ENCODE data around the gene TSHZ2. TPM values are rescaled to one million over a fixed set of nuclear protein-coding genes. Genes with fewer than 3 reads are reported as not detected.

The TSHZ2 gene
- total RNA-seq, 1 donor from 2014 or later, result 1.2 TPM

DNA sequence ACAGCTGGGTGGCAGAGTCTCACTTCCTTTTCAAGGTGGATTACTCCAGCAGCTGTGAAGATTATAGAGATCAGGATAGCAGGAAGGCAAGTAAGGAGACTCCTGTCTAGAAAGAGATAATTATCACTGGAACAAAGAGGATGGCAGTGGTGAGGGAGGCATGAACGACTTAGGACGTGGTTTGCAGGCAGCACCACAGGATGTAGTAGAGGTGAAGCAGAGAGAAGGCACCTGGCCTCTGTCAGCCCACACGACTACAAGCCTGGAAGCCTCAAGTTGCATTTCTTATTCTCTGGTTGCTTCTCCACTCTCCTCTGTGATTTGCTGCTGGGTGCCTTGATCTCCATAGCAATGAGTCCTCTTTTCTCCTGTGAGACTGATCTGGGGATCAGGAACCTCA, 62.7 kb downstream of the TSHZ2 start:
- H3K27me3 ChIP-seq (ENCODE audit: insufficient read depth, low read length), result no peaks in the 10 kb centered on the region
- H3K9ac ChIP-seq (ENCODE audit: low read length), result no peak overlapping the region
- Mint-ChIP-seq H3K9me3 (ENCODE audit: unreplicated experiment) (no peaks in the 10 kb centered on the region), H3K27ac (ENCODE audit: unreplicated experiment) (no peak overlapping the region), H3K27me3 (ENCODE audit: low read depth, unreplicated experiment) (no peaks in the 10 kb centered on the region), H3K36me3 (ENCODE audit: low read depth, unreplicated experiment) (no peaks in the 10 kb centered on the region), H3K4me3 (ENCODE audit: unreplicated experiment) (no peak overlapping the region), H3K4me1 (ENCODE audit: low read depth, unreplicated experiment) (peaks cover 12% of the 10 kb centered on the region)
- no peaks in the 10 kb centered on the region for H3K79me2 ChIP-seq (ENCODE audit: insufficient read depth, low read length)
- no peaks in the 10 kb centered on the region for H4K20me1 ChIP-seq (ENCODE audit: insufficient read depth, low read length)
- no peak overlapping the region for H3K27ac ChIP-seq (ENCODE audit: low read depth, low read length)
- H3K4me1 ChIP-seq (ENCODE audit: insufficient read depth, low read length), result no peaks in the 10 kb centered on the region
- no peaks in the 10 kb centered on the region for H3K9me3 ChIP-seq (ENCODE audit: insufficient read depth, low read depth, low read length)
- no peak overlapping the region for H3K4me2 ChIP-seq (ENCODE audit: low read length)
- FAIRE-seq (no peak), DNase-seq (ENCODE audit: low read depth) (no peak)
- H3K36me3 ChIP-seq (ENCODE audit: insufficient read depth, low read length), result no peaks in the 10 kb centered on the region
- TF ChIP-seq, protein P1, sequence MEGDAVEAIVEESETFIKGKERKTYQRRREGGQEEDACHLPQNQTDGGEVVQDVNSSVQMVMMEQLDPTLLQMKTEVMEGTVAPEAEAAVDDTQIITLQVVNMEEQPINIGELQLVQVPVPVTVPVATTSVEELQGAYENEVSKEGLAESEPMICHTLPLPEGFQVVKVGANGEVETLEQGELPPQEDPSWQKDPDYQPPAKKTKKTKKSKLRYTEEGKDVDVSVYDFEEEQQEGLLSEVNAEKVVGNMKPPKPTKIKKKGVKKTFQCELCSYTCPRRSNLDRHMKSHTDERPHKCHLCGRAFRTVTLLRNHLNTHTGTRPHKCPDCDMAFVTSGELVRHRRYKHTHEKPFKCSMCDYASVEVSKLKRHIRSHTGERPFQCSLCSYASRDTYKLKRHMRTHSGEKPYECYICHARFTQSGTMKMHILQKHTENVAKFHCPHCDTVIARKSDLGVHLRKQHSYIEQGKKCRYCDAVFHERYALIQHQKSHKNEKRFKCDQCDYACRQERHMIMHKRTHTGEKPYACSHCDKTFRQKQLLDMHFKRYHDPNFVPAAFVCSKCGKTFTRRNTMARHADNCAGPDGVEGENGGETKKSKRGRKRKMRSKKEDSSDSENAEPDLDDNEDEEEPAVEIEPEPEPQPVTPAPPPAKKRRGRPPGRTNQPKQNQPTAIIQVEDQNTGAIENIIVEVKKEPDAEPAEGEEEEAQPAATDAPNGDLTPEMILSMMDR (IDR thresholded peaks at IDR 0.05; ENCODE audit: insufficient read depth, low read depth, low read length), result no peak
- no peak for TF ChIP-seq EZH2 (IDR thresholded peaks at IDR 0.05; ENCODE audit: insufficient read depth, low read length)
- no peak overlapping the region for H3K4me3 ChIP-seq (ENCODE audit: insufficient read depth, low read depth, low read length)
- H2AFZ ChIP-seq (ENCODE audit: low read depth, low read length), result no peak overlapping the region

- Mint-ChIP-seq H3K4me3 (ENCODE audit: unreplicated experiment) (no peak overlapping the region), H3K36me3 (ENCODE audit: low read depth, unreplicated experiment) (no peaks in the 10 kb centered on the region), H3K27me3 (ENCODE audit: low read depth, unreplicated experiment) (no peaks in the 10 kb centered on the region), H3K27ac (ENCODE audit: unreplicated experiment) (no peak overlapping the region), H3K4me1 (ENCODE audit: low read depth, unreplicated experiment) (peaks cover 10% of the 10 kb centered on the region), H3K9me3 (ENCODE audit: unreplicated experiment) (no peaks in the 10 kb centered on the region)
- Histone ChIP-seq H2AFZ (ENCODE audit: low read depth, low read length) (no peak overlapping the region), H3K9me3 (ENCODE audit: insufficient read depth, low read depth, low read length) (no peaks in the 10 kb centered on the region), H4K20me1 (ENCODE audit: insufficient read depth, low read length) (no peaks in the 10 kb centered on the region), H3K9ac (ENCODE audit: low read length) (no peak overlapping the region), H3K27me3 (ENCODE audit: insufficient read depth, low read length) (no peaks in the 10 kb centered on the region), H3K79me2 (ENCODE audit: insufficient read depth, low read length) (no peaks in the 10 kb centered on the region), H3K4me1 (ENCODE audit: insufficient read depth, low read length) (no peaks in the 10 kb centered on the region), H3K4me2 (ENCODE audit: low read length) (no peak overlapping the region), H3K4me3 (ENCODE audit: insufficient read depth, low read depth, low read length) (no peak overlapping the region), H3K36me3 (ENCODE audit: insufficient read depth, low read length) (no peaks in the 10 kb centered on the region), H3K27ac (ENCODE audit: low read depth, low read length) (no peak overlapping the region)
- TF ChIP-seq, protein P1 (IDR thresholded peaks at IDR 0.05; ENCODE audit: insufficient read depth, low read depth, low read length), result no peak
- TF ChIP-seq EZH2 (IDR thresholded peaks at IDR 0.05; ENCODE audit: insufficient read depth, low read length), result no peak
- no peak for DNase-seq (ENCODE audit: low read depth)
- no peak for FAIRE-seq
These were observed 64.8 kb downstream of the TSHZ2 start for GRCh38 chr20:53036992-53037391.

- Mint-ChIP-seq H3K4me1 (ENCODE audit: low read depth, unreplicated experiment) (peaks cover 6% of the 10 kb centered on the region), H3K4me3 (ENCODE audit: unreplicated experiment) (no peak overlapping the region), H3K27ac (ENCODE audit: unreplicated experiment) (no peak overlapping the region), H3K27me3 (ENCODE audit: low read depth, unreplicated experiment) (no peaks in the 10 kb centered on the region), H3K9me3 (ENCODE audit: unreplicated experiment) (no peaks in the 10 kb centered on the region), H3K36me3 (ENCODE audit: low read depth, unreplicated experiment) (no peaks in the 10 kb centered on the region)
- Histone ChIP-seq H3K27me3 (ENCODE audit: insufficient read depth, low read length) (no peaks in the 10 kb centered on the region), H4K20me1 (ENCODE audit: insufficient read depth, low read length) (no peaks in the 10 kb centered on the region), H3K4me3 (ENCODE audit: insufficient read depth, low read depth, low read length) (no peak overlapping the region), H3K9ac (ENCODE audit: low read length) (no peak overlapping the region), H3K27ac (ENCODE audit: low read depth, low read length) (no peak overlapping the region), H3K36me3 (ENCODE audit: insufficient read depth, low read length) (no peaks in the 10 kb centered on the region), H3K4me2 (ENCODE audit: low read length) (no peak overlapping the region), H3K4me1 (ENCODE audit: insufficient read depth, low read length) (no peaks in the 10 kb centered on the region), H3K79me2 (ENCODE audit: insufficient read depth, low read length) (no peaks in the 10 kb centered on the region), H3K9me3 (ENCODE audit: insufficient read depth, low read depth, low read length) (no peaks in the 10 kb centered on the region), H2AFZ (ENCODE audit: low read depth, low read length) (no peak overlapping the region)
- FAIRE-seq (no peak), DNase-seq (ENCODE audit: low read depth) (no peak)
- TF ChIP-seq EZH2 (IDR thresholded peaks at IDR 0.05; ENCODE audit: insufficient read depth, low read length), result no peak
- TF ChIP-seq, protein P1 (IDR thresholded peaks at IDR 0.05; ENCODE audit: insufficient read depth, low read depth, low read length), result no peak
These were observed 65.5 kb downstream of the TSHZ2 start for GRCh38 chr20:53037621-53038020.

All from astrocyte (in vitro differentiated cells and primary cell).